SKM-1 (cell line): ENCODE data around the gene GTF3C4.

ENCODE experiments used
- DNase-seq: peaks from one replicate; lab custom pipeline; 2025; ENCODE audit not compliant: unreplicated experiment; lab: John Stamatoyannopoulos, UW

The GTF3C4 gene

GRCh38 chr9:132730054-132731033, 60.1 kb downstream of the GTF3C4 start:
- no peak for DNase-seq

DNA sequence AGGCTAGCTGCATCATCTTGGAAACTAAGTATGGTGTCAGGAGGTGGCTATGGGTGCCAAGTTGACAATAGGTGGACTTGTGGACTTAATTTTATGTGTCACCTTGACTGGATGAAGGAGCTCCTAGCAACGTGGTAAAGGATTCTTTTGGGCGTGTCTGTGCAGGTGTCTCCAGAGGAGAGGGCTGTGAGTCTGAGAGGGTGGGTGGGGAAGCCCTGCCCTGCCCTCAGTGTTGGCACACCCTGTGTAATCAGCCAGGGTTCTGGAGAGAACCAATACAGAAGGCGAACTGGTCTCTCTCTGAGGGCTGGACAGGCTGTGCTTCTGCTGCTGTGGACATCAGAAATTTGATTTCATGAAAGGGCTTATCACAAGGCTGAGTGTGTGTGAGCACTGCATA, 61.0 kb downstream of the GTF3C4 start:
- no peak for DNase-seq

DNA sequence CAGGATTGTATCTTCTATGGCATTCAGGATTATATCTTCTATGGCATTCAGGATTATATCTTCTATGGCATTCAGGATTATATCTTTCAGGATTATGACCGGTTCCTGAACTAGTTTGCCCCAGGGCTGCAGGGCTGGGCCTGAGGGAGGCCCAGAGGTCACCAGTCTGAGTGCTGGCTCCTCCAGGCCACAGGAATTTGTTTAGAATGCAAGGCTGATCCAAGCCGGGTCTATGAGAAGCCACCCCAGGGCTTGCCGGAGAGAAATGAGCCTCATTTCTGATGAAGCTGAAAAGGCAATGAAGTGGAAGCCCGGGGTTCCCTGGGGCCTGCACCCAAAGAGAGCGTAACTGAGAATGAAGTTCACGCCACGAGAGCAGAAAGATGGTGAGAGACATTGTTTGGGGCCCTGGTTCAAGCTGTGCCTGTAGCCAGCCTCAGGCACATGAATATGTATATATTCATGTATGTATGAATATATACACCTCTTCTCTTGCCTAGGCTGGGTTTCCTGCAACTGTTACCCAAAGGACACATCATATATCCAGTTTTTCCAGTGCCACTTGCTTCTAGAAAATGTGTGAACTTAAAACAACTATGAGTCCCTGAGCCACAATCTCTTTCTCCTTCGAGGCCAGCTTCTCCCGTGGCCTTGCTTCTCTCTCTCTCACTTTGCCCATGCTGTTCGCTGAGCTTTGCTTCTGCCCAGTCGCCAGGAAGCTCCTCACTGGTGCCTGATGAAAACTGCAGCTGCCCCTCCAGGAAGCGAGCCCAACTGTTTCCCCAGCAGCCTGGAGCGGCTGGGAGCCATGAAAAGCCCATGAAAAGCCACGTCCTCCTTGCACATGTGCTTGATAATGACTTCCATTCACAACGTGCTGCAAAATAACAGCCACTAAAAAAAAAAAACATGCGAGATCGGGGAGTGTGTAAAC, 62.3 kb downstream of the GTF3C4 start:
- DNase-seq = no peak

DNA sequence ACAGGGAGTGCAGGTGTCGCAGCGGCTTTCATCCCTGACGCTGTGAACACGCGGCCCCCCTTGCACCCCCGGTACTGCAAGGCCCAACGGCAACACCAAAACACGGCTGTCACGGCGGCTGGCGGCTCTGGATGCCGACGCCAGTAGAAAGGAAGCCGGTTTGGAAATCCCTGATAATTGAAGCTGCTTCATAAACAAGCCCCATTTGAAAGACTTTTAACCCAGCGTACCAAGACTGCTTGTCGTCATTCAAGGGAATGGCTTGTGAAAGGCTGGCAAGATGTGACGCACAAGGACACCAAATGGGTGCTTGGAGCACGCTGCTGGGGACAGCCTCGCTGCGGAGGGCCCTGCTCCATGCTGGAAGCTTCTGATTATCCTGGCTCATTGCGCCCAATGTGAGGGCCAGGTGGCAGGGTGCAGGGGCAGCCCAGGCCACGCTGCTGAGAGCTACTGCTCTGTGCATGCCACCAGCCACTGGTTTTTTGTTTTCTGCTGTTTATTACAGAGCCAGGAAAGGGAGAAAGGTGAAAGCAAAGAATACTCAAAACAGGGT, 63.1 kb downstream of the GTF3C4 start:
- DNase-seq = no peak

- no peak for DNase-seq
These were observed 69.5 kb downstream of the GTF3C4 start for GRCh38 chr9:132739710-132740310.

DNA sequence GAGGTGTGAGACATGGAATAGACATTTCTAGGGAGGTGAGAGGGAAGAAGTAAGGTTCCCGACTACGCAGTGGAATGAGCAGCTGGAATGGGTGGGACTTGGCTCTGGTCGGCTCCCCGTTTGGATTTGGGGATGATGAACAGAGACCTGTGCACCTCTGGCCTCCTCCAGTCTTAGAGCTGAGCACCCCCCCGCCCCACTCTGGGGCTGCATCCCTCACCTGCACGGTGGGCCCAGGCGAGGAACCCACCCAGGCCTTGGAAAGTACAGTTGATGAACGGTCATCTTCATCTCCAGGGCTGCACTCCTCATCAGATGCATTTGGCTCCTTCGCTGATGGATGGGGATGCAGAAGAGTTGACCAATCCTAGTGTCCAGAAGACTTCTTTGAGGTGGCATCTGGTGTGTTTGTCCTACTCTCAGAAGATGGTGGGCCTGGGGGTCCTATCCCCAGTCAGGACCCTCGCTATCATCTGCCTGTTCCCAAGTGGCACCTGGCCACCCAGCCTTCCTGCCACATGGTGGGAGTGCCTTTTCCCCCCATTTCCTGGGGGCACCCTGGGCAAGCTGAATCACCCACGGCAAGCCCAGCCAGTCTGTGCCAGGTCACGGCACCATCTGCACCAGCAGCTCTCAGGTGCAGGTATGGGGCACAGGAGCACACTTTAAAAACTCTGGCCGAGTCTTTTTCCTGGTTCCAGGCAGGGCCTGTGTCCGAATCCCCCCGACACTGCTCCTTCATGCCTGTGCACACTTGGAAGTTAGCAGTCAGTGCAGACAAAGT, 70.5 kb downstream of the GTF3C4 start:
- DNase-seq = no peak

DNA sequence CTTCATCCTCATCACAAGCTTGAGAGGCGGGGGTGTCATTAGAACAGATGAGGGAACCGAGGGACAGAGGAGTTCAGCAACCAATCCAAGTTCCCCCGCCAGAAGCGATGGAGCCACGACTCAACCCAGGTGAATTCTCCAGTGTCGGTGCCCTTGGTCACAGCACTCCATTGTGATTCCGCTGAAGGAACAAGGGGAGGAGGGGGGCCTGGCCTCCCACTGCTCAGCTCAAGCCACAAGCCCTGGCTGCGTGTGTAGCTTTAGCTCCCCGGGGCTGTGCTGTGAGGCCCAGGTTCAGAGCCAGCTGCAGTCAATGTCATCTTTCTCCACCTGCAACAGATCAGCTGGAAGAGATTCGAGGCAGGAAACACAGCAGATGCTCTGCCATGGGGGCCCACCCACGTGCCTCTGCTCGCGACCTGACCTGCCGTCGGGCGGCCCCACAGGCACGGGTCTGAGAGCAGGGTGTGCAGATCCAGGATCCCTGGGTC, 72.6 kb downstream of the GTF3C4 start:
- no peak for DNase-seq

DNA sequence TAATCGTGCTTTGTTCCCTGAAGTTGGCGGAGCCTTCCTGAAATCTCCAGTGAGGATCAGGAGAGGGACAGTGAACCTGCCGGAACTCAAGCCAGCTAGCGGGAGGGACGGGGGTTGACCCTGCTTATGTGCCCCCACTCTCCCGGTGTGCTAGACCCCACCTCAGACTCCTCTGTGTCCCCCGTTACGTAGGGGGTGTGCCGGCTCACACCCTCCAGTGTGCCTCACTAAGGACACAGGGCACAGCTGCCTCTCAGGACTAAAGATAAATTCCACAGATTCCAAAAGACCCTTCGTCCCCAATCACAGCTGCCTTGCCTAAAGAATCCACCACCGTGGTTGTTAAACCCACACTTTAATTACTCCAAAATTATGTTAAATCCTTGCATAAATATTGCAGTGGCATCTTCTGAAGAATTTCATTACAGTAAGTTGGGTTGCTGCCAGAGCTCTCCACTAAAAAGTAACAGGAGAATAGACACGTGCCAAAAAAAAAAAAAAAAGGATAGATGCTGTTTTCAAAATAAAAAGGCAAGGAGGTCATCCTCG, 73.7 kb downstream of the GTF3C4 start:
- DNase-seq = no peak
